Measurements from ENCODE around the gene OR1A1. TPM values are rescaled to one million over a fixed set of nuclear protein-coding genes. Genes with fewer than 3 reads are reported as not detected.
A peak's percentile ranks its signal among the peaks of the same experiment; 100 is the strongest.

OR1A1 gene, protein sequence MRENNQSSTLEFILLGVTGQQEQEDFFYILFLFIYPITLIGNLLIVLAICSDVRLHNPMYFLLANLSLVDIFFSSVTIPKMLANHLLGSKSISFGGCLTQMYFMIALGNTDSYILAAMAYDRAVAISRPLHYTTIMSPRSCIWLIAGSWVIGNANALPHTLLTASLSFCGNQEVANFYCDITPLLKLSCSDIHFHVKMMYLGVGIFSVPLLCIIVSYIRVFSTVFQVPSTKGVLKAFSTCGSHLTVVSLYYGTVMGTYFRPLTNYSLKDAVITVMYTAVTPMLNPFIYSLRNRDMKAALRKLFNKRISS
- total RNA-seq (not detected), total RNA-seq (0 to 0.09 (median 0) reads per million in 172 experiments)
- polyA plus RNA-seq (2013, experiment 1 of 2), result not detected
- not detected for polyA plus RNA-seq (2013, experiment 2 of 2)

GRCh38 chr17:3207367-3207766 lies at the start of gene OR1A1:
Gene OR1A1, plus strand, starts transcription at chr17:3207667. Its CDS starts 7,954 bp downstream, at chr17:3215621.
- Histone ChIP-seq H3K27ac (ENCODE audit: low read depth in 1 of 2, low read length in 2 of 2) (no peak within 1 kb of the TSS), H3K36me3 (ENCODE audit: insufficient read depth, low read length) (no peaks in the 10 kb centered on the region), H3K4me3 (ENCODE audit: low read length) (no peak within 1 kb of the TSS), H3K4me1 (ENCODE audit: insufficient read depth, low read length) (no peaks in the 10 kb centered on the region), H3K27me3 (ENCODE audit: control insufficient read depth in 1 of 2, insufficient read depth in 2 of 2, low read length in 2 of 2) (no peaks in the 10 kb centered on the region), H3K9me3 (ENCODE audit: control insufficient read depth in 1 of 2, insufficient read depth in 1 of 2, low read length in 2 of 2) (peaks cover 0 to under 1% of the 10 kb centered on the region in 2 experiments)
- TF ChIP-seq, protein P1, sequence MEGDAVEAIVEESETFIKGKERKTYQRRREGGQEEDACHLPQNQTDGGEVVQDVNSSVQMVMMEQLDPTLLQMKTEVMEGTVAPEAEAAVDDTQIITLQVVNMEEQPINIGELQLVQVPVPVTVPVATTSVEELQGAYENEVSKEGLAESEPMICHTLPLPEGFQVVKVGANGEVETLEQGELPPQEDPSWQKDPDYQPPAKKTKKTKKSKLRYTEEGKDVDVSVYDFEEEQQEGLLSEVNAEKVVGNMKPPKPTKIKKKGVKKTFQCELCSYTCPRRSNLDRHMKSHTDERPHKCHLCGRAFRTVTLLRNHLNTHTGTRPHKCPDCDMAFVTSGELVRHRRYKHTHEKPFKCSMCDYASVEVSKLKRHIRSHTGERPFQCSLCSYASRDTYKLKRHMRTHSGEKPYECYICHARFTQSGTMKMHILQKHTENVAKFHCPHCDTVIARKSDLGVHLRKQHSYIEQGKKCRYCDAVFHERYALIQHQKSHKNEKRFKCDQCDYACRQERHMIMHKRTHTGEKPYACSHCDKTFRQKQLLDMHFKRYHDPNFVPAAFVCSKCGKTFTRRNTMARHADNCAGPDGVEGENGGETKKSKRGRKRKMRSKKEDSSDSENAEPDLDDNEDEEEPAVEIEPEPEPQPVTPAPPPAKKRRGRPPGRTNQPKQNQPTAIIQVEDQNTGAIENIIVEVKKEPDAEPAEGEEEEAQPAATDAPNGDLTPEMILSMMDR (IDR thresholded peaks at IDR 0.05), result no peak
- ATAC-seq (ENCODE audit: poor library complexity) (no peak), DNase-seq (no peak)
- Mint-ChIP-seq H3K27ac (no peak within 1 kb of the TSS), H3K9me3 (peaks cover 13% of the 10 kb centered on the region), H3K36me3 (ENCODE audit: low read depth) (no peaks in the 10 kb centered on the region), H3K4me1 (ENCODE audit: low read depth) (no peaks in the 10 kb centered on the region), H3K4me3 (no peak within 1 kb of the TSS), H3K27me3 (peaks cover 4% of the 10 kb centered on the region)
- intact Hi-C loops (cut with DNase I, micrococcal nuclease), result no loop called here
- ChIA-PET CTCF (no interaction called here), POLR2A (no interaction called here)

DNA sequence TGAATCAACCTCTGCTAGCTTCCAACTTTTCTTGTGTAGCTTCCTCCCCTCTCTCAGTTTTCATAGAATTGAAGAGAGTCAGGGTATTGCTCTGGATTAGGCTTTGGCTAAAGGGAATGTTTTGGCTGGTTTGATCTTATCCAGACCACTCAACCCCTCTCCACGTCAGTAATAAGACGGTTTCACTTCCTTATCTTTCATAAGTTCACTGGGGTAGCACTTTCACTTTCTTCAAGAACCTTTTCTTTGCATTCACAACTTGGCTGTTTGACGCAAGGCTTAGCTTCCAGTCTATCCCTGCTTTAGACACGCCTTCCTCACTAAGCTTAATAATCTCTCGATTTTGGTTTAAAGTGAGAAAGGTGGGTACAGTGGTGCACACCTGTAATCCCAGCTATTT lies 39.9 kb upstream of the OR1A1 start:
- POLR2A ChIA-PET, result no interaction called here
- Histone ChIP-seq H3K4me1 (ENCODE audit: insufficient read depth, low read length) (no peaks in the 10 kb centered on the region), H3K9me3 (ENCODE audit: control insufficient read depth in 1 of 2, insufficient read depth in 1 of 2, low read length in 2 of 2) (peaks cover 12 to 15% of the 10 kb centered on the region in 2 experiments), H3K4me3 (ENCODE audit: low read length) (no peak overlapping the region), H3K27me3 (ENCODE audit: control insufficient read depth in 1 of 2, insufficient read depth in 2 of 2, low read length in 2 of 2) (peaks cover 4 to 9% of the 10 kb centered on the region in 2 experiments), H3K36me3 (ENCODE audit: insufficient read depth, low read length) (no peaks in the 10 kb centered on the region), H3K27ac (ENCODE audit: low read depth in 1 of 2, low read length in 2 of 2) (no peak overlapping the region)
- Mint-ChIP-seq H3K9me3 (peaks cover 8% of the 10 kb centered on the region), H3K4me3 (no peak overlapping the region), H3K36me3 (ENCODE audit: low read depth) (no peaks in the 10 kb centered on the region), H3K27ac (no peak overlapping the region), H3K27me3 (peaks cover 37% of the 10 kb centered on the region), H3K4me1 (ENCODE audit: low read depth) (no peaks in the 10 kb centered on the region)
- DNase-seq, result peak in 3 of 14 experiments; percentile 12 to 14 (median 13)
- intact Hi-C loops (cut with DNase I, micrococcal nuclease), result no loop called here
- CTCF ChIA-PET, result no interaction called here
- TF ChIP-seq, protein P1 (IDR thresholded peaks at IDR 0.05), result no peak
- no peak for ATAC-seq (ENCODE audit: poor library complexity)

DNA sequence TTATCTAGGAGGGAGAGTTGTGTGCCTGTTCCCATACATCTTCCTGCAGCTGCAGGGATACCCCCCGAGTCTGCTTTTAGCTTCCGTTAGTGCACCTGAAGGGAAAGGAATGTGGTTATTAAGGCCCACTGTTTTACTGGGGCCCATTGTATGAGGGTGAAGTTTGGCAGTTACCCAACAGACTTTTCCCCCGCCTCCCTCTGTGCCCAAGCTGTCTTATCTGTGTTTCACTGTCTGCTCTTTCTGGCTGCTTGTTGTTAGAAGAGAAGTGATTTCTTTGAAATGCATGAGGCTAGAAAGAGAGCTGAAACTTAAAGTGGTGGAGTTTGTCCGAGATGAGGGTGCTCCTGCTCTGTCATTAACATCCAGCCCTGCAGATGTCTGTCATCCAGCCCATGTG lies 17.5 kb upstream of the OR1A1 start:
- DNase-seq, result no peak
- H3K27me3 Mint-ChIP-seq, result no peaks in the 10 kb centered on the region
- no peaks in the 10 kb centered on the region for H3K9me3 Mint-ChIP-seq
- intact Hi-C loops (cut with DNase I, micrococcal nuclease), result no loop called here
- no peak overlapping the region for H3K27ac ChIP-seq (ENCODE audit: low read depth in 1 of 2, low read length in 2 of 2)
- H3K36me3 Mint-ChIP-seq (ENCODE audit: low read depth), result no peaks in the 10 kb centered on the region
- no peaks in the 10 kb centered on the region for H3K4me1 Mint-ChIP-seq (ENCODE audit: low read depth)
- H3K4me1 ChIP-seq (ENCODE audit: insufficient read depth, low read length), result no peaks in the 10 kb centered on the region
- H3K4me3 Mint-ChIP-seq, result no peak overlapping the region
- TF ChIP-seq, protein P1 (IDR thresholded peaks at IDR 0.05), result no peak
- no peak for ATAC-seq (ENCODE audit: poor library complexity)
- H3K27ac Mint-ChIP-seq, result no peak overlapping the region
- H3K36me3 ChIP-seq (ENCODE audit: insufficient read depth, low read length), result no peaks in the 10 kb centered on the region
- CTCF ChIA-PET, result no interaction called here
- no peaks in the 10 kb centered on the region for H3K9me3 ChIP-seq (ENCODE audit: control insufficient read depth in 1 of 2, insufficient read depth in 1 of 2, low read length in 2 of 2)
- POLR2A ChIA-PET, result no interaction called here
- no peak overlapping the region for H3K4me3 ChIP-seq (ENCODE audit: low read length)
- peaks cover 2 to 11% of the 10 kb centered on the region in 2 experiments for H3K27me3 ChIP-seq (ENCODE audit: control insufficient read depth in 1 of 2, insufficient read depth in 2 of 2, low read length in 2 of 2)
